ENCODE results near the gene MTCH2.
A peak's percentile ranks its signal among the peaks of the same experiment; 100 is the strongest.

MTCH2 gene

GRCh38 chr11:47593934-47594855 is 48.2 kb downstream of the MTCH2 start, which contains the start of gene C1QTNF4:
Gene C1QTNF4 (minus strand): TSS chr11:47594411. CDS start chr11:47590810, 3,601 bp downstream.
- in situ Hi-C loops (cut with HindIII; ENCODE audit: low sequenced_read_pairs): no loop called here
- DNase-seq (ENCODE audit: low read depth, low spot score): no peak
- peak within 1 kb of the TSS; percentile 6 for H3K4me3 ChIP-seq (ENCODE audit: low read depth, low read length)
- no peak for TF ChIP-seq CTCF (IDR thresholded peaks at IDR 0.05; ENCODE audit: low read depth, low read length)

- no peak for TF ChIP-seq CTCF (IDR thresholded peaks at IDR 0.05; ENCODE audit: low read depth, low read length)
- in situ Hi-C loops (cut with HindIII; ENCODE audit: low sequenced_read_pairs): no loop called here
- no peak for DNase-seq (ENCODE audit: low read depth, low spot score)
- peak overlapping the region; percentile 6 for H3K4me3 ChIP-seq (ENCODE audit: low read depth, low read length)
Measured at GRCh38 chr11:47593492-47593933, 48.8 kb downstream of the MTCH2 start.

- in situ Hi-C loops (cut with HindIII; ENCODE audit: low sequenced_read_pairs): no loop called here
- no peak for TF ChIP-seq CTCF (IDR thresholded peaks at IDR 0.05; ENCODE audit: low read depth, low read length)
- no peak for DNase-seq (ENCODE audit: low read depth, low spot score)
- no peak overlapping the region for H3K4me3 ChIP-seq (ENCODE audit: low read depth, low read length)
Measured at GRCh38 chr11:47592970-47593369, 49.4 kb downstream of the MTCH2 start.

- no peak for DNase-seq (ENCODE audit: low read depth, low spot score)
- H3K4me3 ChIP-seq (ENCODE audit: low read depth, low read length): no peak overlapping the region
- TF ChIP-seq CTCF (IDR thresholded peaks at IDR 0.05; ENCODE audit: low read depth, low read length): no peak
- in situ Hi-C loops (cut with HindIII; ENCODE audit: low sequenced_read_pairs): no loop called here
Measured at GRCh38 chr11:47592251-47592650, 50.1 kb downstream of the MTCH2 start.

GRCh38 chr11:47591764-47592163 is 50.6 kb downstream of the MTCH2 start:
- H3K4me3 ChIP-seq (ENCODE audit: low read depth, low read length): no peak overlapping the region
- TF ChIP-seq CTCF (IDR thresholded peaks at IDR 0.05; ENCODE audit: low read depth, low read length): no peak
- no peak for DNase-seq (ENCODE audit: low read depth, low spot score)
- in situ Hi-C loops (cut with HindIII; ENCODE audit: low sequenced_read_pairs): no loop called here

GRCh38 chr11:47589977-47590861 is 52.1 kb downstream of the MTCH2 start:
- peak; percentile 14 for DNase-seq (ENCODE audit: low read depth, low spot score)
- in situ Hi-C loops (cut with HindIII; ENCODE audit: low sequenced_read_pairs): no loop called here
- no peak for TF ChIP-seq CTCF (IDR thresholded peaks at IDR 0.05; ENCODE audit: low read depth, low read length)
- H3K4me3 ChIP-seq (ENCODE audit: low read depth, low read length): peak overlapping the region; percentile 21
